Activated CD8-positive, alpha-beta memory T cell treated with anti-CD3 and anti-CD28 coated beads for 4 hours (primary cell): ENCODE results near the gene DHRS3.
"Not testable (repeated sequence)": the region's sequence is repeated elsewhere in the genome, so short reads cannot be mapped to it uniquely, and the experiment has no call there.

ENCODE experiments used
- DNase-seq, 2 donors: peaks; one replicate each; pipeline ENCODE4 v3.0.0-alpha.2; 2020; ENCODE audit warnings: low read depth in 2 of 2

The DHRS3 gene

DNA sequence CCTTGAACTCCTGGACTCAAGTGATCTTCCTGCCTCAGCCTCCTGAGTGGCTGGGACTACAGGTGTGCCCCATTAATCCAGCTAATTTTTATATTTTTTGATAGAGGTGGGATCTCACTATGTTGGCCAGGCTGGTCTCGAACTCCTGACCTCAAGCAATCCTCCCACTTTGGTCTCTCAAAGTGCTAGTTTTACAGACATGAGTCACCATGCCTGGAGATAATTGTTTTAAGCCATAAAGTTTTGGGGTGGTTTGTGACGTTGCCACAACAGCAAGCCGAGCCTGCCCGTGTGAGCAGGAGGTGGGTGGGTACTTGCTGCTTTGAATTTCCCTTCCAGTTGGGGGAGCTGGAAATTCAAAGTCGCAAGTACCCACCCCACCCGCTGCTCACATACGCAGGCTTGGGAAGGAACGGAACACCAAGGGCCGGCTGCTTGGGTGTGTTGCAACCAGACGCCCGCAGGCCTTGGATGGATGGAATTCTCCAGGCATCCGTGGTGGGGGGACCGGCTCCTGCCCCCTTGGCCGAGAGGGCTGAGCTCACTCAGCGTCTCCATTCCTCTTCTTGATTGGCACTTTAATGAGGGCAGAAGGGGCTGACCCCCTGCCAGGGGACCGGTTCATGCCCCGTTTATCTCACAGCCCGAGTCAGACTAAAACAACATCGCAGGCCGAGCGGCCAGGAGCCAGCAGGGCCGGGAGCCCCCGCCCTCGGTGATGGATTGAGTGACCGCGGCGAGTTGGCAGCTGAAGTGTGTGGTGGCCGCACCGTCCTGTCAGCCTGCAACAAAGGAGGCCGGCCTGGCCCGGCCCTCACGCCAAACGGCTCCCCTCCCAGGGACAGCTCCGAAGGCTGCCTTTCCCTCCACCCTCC is 78.1 kb downstream of the DHRS3 start:
- no peak for DNase-seq

DNA sequence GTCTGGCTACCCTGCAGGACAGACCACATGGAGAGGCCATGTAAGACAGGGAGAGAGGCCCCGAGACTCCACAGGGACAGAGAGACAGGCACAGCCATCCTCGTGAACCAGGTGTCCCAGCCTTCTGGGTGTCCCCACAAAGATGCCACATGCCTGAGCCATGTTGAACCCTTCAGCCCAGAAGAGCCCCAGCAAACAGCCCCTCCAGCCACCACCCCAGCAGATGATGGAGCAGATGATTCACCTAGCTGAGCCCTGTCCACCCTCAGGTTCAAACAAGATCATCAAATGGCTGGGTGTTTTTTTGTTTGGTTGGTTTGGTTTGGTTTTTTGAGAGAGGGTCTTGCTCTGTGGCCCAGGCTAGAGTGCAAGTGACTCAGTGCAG is 78.7 kb downstream of the DHRS3 start:
- no peak for DNase-seq

DNA sequence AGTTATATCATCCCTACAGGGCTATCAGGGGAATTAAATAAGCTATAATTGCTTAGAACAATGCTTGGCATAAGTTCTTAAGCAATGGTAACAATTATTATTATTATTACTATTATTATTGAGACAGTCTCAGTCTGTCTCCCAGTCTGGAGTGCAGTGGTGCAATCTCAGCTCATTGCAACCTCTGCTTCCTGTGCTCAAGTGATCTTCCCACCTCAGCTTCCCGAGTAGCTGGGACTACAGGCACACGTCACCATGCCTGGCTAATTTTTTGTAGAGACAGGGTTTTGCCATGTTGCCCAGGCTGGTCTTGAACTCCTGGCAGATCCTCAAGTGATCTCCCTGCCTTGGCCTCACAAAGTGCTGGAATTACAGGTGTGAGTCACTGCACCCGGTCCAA is 79.5 kb downstream of the DHRS3 start:
- DNase-seq: not testable (repeated sequence)

DNA sequence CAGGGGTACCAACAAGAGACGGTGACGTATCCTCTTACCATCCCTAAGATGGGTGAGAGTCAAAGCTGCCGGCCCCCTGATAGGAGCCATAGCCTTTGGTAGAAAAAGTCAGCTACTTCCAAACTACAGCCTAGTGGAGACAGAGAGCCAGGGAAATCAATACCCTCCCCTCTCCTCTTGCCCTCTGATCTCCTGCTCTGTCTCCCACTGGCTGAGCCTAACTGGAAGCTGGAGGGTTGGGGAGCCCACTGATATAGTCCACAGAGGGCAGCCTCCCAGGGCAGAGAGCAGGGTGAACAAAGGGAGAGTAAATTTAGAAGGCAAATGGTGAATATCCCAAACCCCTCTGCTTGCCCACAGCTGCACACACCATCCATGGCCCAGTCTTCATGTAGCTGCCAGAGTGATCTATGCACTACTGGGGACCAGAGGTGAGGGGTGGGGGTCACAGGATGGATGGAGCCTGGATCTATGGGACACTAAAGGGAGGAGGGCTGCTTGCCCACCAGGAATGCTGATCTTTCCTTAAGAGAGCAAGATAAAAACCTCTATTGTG is 80.0 kb downstream of the DHRS3 start:
- no peak for DNase-seq

DNA sequence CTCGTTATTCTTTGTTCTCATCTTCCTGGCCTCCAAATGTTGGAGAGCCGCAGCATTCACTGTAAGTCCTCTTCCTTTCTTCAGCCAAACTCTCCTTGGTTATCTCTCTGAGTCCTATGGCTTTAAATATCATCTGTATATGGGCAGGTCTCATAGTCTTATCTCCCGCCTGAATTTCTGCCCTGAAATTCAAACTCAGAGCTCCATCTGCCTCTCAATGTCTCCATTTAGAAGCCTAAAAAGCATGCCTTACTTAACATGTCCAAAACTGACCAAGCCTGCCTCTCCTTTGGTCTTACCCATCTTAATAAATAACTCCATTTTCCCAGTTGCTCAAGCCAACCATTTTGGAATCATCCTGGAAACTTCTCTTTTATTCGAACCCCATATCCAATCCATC is 80.7 kb downstream of the DHRS3 start:
- no peak for DNase-seq

DNA sequence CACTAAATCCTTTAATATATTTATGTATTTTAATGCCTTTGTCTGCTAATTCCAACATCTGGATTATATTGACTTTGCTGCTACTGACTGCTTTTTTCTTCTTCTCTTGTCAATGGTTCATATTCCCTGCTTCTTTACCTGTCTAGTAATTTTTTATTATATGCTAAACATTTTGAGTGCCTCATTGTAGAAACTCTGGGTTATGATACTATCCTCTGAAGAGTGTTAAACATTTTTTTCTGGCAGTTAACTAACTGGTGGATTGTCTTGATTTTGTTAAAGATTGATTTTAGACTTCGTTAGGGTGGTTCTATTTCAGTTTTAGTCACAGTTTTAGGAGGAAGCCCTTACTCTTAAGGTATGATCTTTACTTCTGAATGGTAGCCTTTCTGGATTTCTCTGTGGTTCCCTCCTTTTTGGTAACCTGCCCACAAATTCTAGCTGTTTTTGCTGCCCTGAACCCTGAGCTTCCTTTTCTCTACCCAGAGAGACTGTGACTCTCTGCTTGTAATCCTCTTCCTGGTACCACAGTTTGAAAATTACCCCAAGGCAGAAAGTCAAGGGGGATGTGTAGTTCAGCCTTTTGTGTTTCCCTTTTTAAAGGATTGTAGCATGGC is 81.9 kb downstream of the DHRS3 start:
- DNase-seq: no peak

DNA sequence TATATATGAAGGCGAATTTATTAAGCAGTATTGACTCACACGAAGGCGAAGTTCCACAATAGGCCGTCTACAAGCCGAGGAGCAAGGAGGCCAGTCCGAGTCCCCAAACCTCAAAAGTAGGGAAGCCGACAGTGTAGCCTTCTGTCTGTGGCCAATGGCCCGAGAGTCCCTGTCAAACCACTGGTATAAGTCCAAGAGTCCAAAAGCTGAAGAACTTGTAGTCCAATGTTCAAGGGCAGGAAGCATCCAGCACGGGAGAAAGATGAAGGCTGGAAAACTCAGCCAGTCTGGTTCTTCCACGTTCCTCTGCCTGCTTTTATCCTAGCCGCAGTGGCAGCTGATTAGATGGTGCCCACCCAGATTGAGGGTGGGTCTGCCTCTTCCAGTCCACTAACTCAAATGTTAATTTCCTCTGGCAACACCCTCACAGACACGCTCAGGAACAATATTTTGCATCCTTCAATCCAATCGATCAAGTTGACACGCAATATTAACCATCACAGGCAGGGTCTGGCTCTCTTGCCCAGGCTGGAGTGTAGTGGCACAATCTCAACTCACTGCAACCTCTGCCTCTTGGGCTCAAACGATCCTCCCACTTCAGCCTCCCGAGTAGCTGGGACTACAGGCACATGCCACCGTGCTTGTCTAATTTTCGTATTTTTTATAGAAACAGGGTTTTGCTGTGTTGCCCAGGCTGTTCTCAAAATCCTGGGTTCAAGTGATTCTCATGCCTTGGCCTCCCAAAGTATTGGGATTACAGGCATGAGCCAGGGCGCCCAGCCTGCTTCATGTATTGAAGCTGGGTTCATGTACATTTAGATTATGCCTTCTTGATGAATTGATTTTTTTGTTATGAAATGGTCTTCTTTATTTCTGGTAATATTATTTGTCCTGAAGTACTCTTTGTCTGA is 85.3 kb downstream of the DHRS3 start:
- DNase-seq: no peak

GRCh38 chr1:12531179-12531499 is 86.9 kb downstream of the DHRS3 start:
- DNase-seq: no peak

DNA sequence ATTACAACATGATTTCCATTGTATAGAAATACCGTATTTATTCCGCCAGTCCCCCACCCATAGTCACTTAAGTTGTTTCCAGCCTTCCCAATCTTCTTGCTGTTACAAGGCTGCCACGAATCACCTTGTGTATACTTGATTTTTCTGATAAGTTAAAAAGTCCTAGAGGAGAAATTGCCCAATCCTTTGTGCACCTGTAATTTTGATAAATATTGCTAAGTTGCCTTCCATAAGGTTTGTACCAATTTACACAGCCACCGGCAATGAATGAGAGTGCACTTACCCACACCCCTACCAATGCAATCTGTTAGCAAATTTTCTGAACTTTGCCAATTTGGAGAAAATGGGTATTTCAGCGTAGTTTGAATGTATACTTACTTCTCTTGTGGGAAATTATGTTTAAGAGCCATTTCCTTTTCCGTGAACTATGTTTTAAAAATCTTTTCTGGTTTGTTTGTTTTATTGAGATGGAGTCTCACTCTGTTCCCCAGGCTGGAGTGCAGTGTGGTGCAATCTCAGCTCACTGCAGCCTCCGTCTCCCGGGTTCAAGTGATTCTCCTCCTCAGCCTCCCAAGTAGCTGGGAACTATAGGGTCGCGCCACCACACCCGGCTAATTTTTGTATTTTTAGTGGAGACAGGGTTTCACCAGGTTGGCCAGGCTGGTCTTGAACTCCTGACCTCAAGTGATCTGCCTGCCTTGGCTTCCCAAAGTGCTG is 87.4 kb downstream of the DHRS3 start:
- DNase-seq: no peak

- no peak for DNase-seq
Measured at GRCh38 chr1:12529640-12530174, 88.3 kb downstream of the DHRS3 start.

DNA sequence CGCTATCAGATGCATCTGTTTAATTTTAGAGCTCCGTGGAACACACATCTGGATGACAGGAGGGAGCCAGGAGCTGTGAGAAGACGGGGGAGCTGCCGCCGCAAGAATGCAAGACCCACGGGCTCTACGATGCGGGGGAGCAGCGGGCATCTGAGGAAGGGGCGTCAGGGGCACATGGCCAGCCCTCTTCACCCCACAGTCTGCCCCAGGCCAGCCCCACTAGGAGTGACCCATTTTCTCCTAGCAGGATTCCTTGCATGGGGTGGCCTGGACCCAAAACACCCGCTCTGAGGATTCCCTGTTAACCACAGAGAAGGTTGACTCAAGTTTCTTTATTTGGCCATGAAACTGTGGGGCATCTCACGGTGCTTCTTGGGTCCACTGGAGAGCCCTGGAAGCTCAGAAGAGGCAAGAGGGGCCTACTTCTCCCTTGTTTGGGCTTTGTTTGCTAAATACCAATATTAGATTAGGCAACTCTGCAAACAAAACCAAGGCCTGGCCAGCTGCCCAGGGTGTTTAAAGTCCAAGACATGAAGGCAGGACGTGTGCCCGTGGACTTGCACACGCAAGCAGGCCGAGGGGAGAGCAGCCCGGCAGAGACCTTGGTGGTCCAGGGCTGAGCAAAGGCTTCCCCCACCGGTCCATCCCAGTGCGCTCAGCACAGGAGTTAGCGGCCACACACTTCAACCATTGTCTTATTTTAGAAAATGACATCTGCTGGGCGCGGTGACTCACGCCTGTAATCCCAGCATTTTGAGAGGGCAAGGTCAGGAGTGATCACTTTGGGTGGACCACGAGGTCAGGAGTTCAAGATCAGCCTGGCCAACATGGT is 89.8 kb downstream of the DHRS3 start:
- no peak for DNase-seq

DNA sequence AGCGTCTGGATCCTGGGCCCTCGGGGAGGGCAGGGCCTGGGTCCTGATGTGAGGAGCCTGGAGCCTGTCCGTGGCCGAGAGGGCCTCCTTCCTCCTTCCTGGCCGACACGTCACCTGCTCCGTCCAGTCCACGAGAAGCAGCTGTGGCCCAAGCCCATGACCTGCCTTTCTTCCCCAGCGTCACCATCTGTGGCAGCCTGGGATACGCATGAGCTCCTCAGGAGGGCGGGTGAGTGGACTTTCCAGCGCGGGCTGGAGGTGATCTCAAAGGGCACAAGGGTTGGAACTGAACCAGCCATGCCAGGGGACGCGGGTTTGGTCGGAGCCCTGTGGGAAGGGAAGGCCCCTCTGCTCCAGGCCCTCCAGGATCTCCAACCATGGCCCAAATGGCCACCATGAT is 90.4 kb downstream of the DHRS3 start:
- no peak for DNase-seq

DNA sequence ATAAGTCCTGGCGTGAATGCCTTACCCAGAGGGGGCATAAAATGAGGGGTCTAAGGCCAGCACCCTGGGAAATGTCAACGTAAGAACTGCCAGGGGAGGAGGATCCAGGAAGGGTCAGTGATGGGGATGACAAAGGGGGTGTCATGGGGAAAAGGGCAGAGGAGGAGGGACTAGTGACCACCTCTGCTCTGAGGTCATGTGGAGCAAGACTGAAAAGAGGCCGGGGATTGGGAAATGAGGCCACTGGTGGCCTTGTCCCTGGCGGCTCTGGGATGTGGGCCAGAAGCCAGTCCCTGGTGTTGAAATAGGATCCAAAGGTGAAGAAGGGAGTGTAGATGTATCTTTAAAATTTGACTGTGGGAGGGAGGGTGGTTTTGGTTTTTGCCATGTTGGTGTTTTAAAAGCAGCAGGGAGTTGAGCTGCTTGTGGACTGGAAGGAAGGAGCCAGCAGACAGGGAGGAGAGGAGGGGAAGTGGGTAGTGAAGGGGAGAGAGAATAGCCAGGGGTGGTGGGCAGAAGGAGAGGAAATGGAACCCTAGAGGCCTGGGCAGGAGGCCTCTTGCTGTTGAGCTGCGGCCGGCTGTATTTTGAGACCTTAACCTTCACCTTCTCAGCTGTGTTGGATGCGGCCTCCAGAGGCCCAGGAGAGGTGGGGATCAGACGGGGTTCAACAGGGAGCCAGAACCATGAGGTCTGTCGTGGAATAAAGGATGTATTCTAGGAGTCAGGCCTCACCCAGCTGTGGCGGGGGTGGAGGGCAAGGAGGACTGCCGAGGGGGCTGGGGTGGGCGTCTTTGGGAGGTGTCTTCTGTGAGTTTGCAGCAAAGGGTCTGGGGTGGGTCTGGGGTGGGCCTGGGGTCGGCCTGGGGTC is 92.5 kb downstream of the DHRS3 start:
- no peak for DNase-seq

GRCh38 chr1:12524266-12524665 is 93.7 kb downstream of the DHRS3 start:
- DNase-seq: no peak

GRCh38 chr1:12522780-12523179 is 95.2 kb downstream of the DHRS3 start:
- DNase-seq: not testable (repeated sequence)

DNA sequence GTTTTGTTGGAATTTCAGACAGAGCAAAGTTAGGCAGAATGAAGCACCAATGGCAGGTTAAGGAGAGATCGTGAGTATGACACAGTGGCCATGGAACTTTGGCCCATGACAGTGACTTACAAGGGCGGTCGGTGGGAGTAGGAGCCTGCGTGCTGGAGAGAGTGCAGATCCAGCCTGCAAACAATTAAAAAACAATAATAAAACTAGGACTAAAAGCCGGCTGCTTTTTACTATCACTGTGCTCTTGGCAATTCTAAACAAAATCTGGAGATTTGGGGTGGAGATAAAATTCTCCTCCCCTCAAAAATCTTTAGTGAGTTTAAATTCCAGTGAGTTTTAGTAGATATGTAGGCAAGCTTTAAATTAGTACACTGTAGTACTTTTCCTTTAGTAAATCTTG is 96.9 kb downstream of the DHRS3 start:
- DNase-seq: no peak

- no peak for DNase-seq
Measured at GRCh38 chr1:12519693-12520364, 98.2 kb downstream of the DHRS3 start.

DNA sequence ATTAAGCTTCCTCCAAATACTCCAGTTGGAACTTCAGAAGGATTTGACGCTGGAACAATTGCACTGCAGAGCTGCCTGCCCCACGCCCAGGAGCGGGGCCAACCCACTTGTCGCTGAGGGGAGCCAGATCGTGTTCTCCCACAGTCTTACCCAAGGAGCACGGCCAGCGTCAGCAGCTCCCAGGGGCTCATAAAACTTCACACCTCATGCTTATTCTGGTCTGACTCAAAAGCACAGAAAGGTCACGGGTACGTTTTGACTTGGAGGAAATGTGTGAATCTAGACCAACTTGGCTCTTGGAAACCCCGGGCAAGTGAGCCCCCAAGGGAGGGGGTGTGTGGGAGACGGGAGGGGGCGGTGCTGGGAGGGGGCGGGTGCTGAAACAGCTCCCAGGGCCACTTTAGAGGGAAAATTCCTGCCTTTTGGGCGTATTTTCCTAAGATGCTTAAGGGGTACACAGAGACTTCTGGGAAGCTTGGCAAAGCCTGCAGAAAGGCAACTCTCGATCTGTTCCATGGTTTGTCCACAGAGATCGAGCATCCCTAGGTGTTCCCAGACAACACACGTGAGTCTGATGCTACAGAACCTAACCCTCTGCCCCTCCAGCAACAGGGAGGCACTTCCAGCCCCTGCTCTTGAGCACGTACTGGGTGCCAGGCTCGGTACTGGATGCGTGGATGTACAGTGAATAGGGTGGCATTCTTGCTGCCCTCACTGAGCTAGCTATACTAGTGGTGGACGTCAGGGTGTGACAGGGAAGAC is 98.9 kb downstream of the DHRS3 start:
- no peak for DNase-seq
